ENCODE data around the gene SENP6. TPM values are rescaled to one million over a fixed set of nuclear protein-coding genes. Genes with fewer than 3 reads are reported as not detected.
A peak's percentile ranks its signal among the peaks of the same experiment; 100 is the strongest.

The SENP6 gene
- total and polyA plus RNA-seq, 4 donors, result 12.2 to 42.3 (median 26.8) TPM

DNA sequence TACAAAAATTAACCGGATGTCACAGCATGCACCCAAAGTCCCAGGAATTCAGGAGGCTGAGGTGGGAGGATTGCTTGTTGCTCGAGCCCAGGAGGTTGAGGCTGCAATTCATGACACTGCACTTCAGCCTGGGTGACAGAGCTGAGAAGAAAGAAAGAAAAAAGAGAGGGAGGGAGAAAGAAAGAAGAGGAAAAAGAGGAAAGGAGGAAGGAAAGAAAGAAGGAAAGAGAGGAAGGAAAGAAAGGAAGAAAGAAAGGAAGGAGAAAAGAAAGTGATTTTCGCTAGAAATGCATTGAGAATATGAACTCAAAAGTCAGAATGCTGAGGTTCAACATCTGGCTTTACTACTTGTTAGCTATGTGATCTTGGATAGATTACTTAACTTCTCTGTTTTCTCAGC, 6.6 kb downstream of the SENP6 start:
- H3K9me3 ChIP-seq (ENCODE audit: control insufficient read depth in 4 of 4, low read length in 3 of 4), result no peaks in the 10 kb centered on the region
- H3K9ac ChIP-seq (ENCODE audit: low read depth in 1 of 2, low read length in 2 of 2), result no peak overlapping the region
- peak overlapping the region in 1 of 2 donors; percentile 7 for H3K27ac ChIP-seq (ENCODE audit: low read depth in 1 of 2, low read length in 2 of 2)
- H3K36me3 ChIP-seq (ENCODE audit: control insufficient read depth in 4 of 4, insufficient read depth in 3 of 4, low read depth in 1 of 4, low read length in 3 of 4), result no peaks in the 10 kb centered on the region
- WGBS, result 93% methylated on average over 3 of the region's 3 CpGs
- H3K4me1 ChIP-seq (ENCODE audit: control insufficient read depth in 4 of 4, insufficient read depth in 4 of 4, low read length in 3 of 4), result peaks cover 0 to 30% (median 16%) of the 10 kb centered on the region in 4 donors
- H3K27me3 ChIP-seq (ENCODE audit: control insufficient read depth in 4 of 4, insufficient read depth in 4 of 4, low read length in 3 of 4), result no peaks in the 10 kb centered on the region
- TF ChIP-seq ZBTB33 (IDR thresholded peaks at IDR 0.05) (no peak), GABPA (IDR thresholded peaks at IDR 0.05 in 1 of 2, conservative IDR thresholded peaks at IDR 0.05 in 1 of 2) (no peak), RAD21 (IDR thresholded peaks at IDR 0.05) (no peak), YY1 (IDR thresholded peaks at IDR 0.05) (no peak), ATF3 (IDR thresholded peaks at IDR 0.05) (no peak), CTCF (IDR thresholded peaks at IDR 0.05; ENCODE audit: low read depth, low read length, missing input control) (no peak), EGR1 (IDR thresholded peaks at IDR 0.05; ENCODE audit: low read depth in 2 of 2) (no peak), RXRA (IDR thresholded peaks at IDR 0.05) (no peak), JUND (IDR thresholded peaks at IDR 0.05) (no peak), FOXA2 (IDR thresholded peaks at IDR 0.05) (no peak)
- TF ChIP-seq, protein P1, sequence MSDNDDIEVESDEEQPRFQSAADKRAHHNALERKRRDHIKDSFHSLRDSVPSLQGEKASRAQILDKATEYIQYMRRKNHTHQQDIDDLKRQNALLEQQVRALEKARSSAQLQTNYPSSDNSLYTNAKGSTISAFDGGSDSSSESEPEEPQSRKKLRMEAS (IDR thresholded peaks at IDR 0.05), result no peak
- TF ChIP-seq, protein P2, sequence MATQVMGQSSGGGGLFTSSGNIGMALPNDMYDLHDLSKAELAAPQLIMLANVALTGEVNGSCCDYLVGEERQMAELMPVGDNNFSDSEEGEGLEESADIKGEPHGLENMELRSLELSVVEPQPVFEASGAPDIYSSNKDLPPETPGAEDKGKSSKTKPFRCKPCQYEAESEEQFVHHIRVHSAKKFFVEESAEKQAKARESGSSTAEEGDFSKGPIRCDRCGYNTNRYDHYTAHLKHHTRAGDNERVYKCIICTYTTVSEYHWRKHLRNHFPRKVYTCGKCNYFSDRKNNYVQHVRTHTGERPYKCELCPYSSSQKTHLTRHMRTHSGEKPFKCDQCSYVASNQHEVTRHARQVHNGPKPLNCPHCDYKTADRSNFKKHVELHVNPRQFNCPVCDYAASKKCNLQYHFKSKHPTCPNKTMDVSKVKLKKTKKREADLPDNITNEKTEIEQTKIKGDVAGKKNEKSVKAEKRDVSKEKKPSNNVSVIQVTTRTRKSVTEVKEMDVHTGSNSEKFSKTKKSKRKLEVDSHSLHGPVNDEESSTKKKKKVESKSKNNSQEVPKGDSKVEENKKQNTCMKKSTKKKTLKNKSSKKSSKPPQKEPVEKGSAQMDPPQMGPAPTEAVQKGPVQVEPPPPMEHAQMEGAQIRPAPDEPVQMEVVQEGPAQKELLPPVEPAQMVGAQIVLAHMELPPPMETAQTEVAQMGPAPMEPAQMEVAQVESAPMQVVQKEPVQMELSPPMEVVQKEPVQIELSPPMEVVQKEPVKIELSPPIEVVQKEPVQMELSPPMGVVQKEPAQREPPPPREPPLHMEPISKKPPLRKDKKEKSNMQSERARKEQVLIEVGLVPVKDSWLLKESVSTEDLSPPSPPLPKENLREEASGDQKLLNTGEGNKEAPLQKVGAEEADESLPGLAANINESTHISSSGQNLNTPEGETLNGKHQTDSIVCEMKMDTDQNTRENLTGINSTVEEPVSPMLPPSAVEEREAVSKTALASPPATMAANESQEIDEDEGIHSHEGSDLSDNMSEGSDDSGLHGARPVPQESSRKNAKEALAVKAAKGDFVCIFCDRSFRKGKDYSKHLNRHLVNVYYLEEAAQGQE (IDR thresholded peaks at IDR 0.05), result no peak
- DNase-seq (ENCODE audit: low spot score), result no peak
- no peak overlapping the region for H3K4me3 ChIP-seq (ENCODE audit: low read depth in 1 of 3, low read length in 3 of 3)

DNA sequence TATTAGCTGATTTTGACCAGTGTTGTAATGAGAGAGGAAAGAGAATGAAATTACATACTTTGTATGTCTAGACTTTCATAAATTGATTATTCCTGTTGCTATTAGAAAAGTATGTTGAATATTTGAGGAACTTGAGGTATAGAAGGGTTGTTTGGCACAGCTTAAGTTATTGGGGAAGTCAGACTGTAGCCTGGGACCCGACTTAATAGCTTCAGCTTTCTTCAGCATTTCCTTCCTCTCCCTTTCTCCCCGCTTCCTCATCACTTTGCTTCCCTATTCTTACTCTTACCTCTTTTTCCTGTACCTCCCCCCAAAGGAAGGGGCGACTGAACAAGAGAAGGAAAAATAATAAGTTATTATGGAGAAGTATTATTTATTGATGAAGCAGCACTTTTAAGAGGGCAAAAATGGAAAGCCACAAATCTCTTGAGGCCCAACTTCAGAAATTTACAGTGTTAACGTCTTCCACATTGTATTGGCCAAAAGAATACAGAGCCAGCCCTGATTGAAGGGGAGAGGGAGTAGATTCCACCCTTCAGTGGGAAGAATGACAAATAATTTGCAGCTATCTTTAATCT, 7.4 kb downstream of the SENP6 start:
- WGBS, result 69% methylated on average over 4 of the region's 4 CpGs
- Histone ChIP-seq H3K4me3 (ENCODE audit: low read depth in 1 of 3, low read length in 3 of 3) (no peak overlapping the region), H3K9ac (ENCODE audit: low read depth in 1 of 2, low read length in 2 of 2) (no peak overlapping the region), H3K27me3 (ENCODE audit: control insufficient read depth in 4 of 4, insufficient read depth in 4 of 4, low read length in 3 of 4) (no peaks in the 10 kb centered on the region), H3K27ac (ENCODE audit: low read depth in 1 of 2, low read length in 2 of 2) (peak overlapping the region in 1 of 2 donors; percentile 3), H3K4me1 (ENCODE audit: control insufficient read depth in 4 of 4, insufficient read depth in 4 of 4, low read length in 3 of 4) (peaks cover 0 to 25% (median 15%) of the 10 kb centered on the region in 4 donors), H3K9me3 (ENCODE audit: control insufficient read depth in 4 of 4, low read length in 3 of 4) (no peaks in the 10 kb centered on the region), H3K36me3 (ENCODE audit: control insufficient read depth in 4 of 4, insufficient read depth in 3 of 4, low read depth in 1 of 4, low read length in 3 of 4) (no peaks in the 10 kb centered on the region)
- no peak for DNase-seq (ENCODE audit: low spot score)
- TF ChIP-seq RAD21 (IDR thresholded peaks at IDR 0.05) (no peak), YY1 (IDR thresholded peaks at IDR 0.05) (no peak), CTCF (IDR thresholded peaks at IDR 0.05; ENCODE audit: low read depth, low read length, missing input control) (no peak), JUND (IDR thresholded peaks at IDR 0.05) (no peak), FOXA2 (IDR thresholded peaks at IDR 0.05) (no peak), RXRA (IDR thresholded peaks at IDR 0.05) (no peak), ZBTB33 (IDR thresholded peaks at IDR 0.05) (no peak), HNF4A (conservative IDR thresholded peaks at IDR 0.05) (no peak), NR2F2 (IDR thresholded peaks at IDR 0.05) (no peak), EGR1 (IDR thresholded peaks at IDR 0.05; ENCODE audit: low read depth in 2 of 2) (no peak), ATF3 (IDR thresholded peaks at IDR 0.05) (no peak), HNF4G (IDR thresholded peaks at IDR 0.05) (no peak), GABPA (IDR thresholded peaks at IDR 0.05 in 1 of 2, conservative IDR thresholded peaks at IDR 0.05 in 1 of 2) (no peak)
- TF ChIP-seq, protein P1 (IDR thresholded peaks at IDR 0.05), result no peak

All from liver (tissue), 9 donors.